Amniotic stem cell (primary cell): ENCODE measurements around the gene ZBTB20.

Source experiments
- DNase-seq: peaks from one replicate; lab custom pipeline; 2025; lab: John Stamatoyannopoulos, UW

The ZBTB20 gene

GRCh38 chr3:114867835-114868503 is 279.1 kb downstream of the ZBTB20 start:
- no peak for DNase-seq

DNA sequence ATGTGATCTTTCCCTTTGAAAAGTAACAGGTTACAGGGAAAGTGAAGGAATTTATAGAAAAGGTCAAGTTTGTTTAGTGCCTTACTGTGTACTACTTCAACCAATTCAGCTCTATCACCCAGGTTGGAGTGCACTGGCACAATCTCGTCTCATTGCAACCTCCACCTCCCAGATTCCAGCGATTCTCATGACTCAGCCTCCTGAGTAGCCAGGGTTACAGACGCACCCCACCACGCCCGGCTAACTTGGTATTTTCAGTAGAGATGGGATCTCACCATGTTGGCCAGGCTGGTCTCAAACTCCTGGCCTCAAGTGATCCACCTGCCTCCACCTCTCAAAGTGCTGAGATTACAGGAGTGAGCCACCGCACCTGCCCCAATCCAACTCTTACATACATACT is 279.7 kb downstream of the ZBTB20 start:
- no peak for DNase-seq

- DNase-seq: no peak
These were observed 280.7 kb downstream of the ZBTB20 start for GRCh38 chr3:114866430-114866829.

DNA sequence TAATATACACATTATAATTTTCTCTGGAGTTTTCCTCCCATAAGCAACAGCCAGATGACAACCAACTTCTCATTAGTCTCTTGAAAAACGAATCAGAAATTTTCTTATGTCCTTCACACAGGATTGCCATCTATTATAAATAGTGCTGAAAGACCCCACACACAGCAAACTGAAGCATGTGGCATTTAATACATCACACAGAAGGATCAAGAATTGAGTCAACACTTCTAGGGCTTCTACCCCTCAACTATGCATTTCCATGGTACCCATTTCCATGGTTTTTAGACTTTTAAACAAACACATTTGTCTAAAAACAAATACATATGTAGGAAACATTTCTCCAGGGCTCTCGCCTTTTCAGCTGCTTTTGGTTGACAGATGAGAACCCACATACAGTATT is 282.1 kb downstream of the ZBTB20 start:
- DNase-seq: no peak

GRCh38 chr3:114863848-114864247 is 283.2 kb downstream of the ZBTB20 start:
- DNase-seq: no peak

- DNase-seq: no peak
These were observed 285.4 kb downstream of the ZBTB20 start for GRCh38 chr3:114861666-114862065.

DNA sequence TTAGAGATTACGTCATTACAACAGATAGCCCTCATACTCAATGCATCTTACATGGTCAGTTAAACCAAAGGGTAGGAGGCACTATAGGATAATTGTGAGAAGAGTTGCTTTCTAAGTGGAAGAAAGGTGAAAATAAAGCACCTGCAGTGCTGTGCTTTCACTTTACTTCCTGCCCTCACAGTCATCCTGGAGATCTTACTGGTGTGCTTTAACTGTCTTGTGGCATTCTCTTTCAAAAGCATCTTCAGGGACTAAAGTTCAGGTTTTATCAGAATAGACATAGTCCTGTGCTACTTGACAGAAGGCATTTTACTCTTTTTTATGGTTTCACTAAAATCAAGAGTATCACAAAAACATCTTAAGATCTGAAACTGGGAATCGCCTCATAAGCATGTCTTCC is 286.6 kb downstream of the ZBTB20 start:
- no peak for DNase-seq

GRCh38 chr3:114858329-114858728 is 288.8 kb downstream of the ZBTB20 start:
- DNase-seq: no peak

DNA sequence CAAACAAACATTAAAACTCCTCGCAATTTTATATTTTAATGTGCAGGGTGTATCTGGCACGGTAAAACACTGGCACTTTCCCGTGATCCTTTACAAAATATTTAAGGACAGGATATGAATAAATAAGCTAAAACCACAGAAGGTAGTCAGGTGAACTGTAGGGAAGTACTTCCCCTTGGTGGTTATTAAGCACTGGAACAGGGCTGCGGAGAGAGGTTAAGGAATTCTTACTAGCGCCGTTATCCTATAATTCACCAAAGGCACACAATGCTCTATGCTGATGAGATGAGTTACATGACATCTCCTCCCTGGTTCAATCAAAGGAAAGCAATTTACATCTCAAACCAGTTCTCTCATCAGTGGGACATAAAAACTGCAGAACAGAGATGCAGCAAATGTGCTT is 289.8 kb downstream of the ZBTB20 start:
- DNase-seq: no peak

- DNase-seq: no peak
These were observed 290.3 kb downstream of the ZBTB20 start for GRCh38 chr3:114856835-114857234.

DNA sequence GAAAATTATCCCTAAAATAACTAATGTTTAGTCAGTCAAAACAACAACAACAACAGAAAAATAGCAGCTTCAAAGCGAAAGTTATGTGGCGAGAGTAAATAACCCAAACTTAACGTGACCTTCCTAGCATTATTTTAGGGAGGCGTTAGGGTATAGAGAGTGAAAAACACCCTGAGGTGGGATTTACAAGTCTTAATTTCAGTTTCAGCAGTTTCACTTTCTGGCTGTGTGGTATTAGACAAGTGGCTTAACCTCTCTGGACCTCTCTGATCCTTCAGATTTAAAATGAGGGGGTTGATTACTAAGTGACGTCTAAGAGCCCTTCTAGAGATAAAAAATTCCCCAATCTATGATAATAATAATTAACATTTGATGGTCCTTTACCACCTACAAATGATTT is 291.2 kb downstream of the ZBTB20 start:
- DNase-seq: no peak

GRCh38 chr3:114852966-114853365 is 294.1 kb downstream of the ZBTB20 start:
- DNase-seq: no peak

GRCh38 chr3:114850898-114851297 is 296.2 kb downstream of the ZBTB20 start:
- DNase-seq: no peak

DNA sequence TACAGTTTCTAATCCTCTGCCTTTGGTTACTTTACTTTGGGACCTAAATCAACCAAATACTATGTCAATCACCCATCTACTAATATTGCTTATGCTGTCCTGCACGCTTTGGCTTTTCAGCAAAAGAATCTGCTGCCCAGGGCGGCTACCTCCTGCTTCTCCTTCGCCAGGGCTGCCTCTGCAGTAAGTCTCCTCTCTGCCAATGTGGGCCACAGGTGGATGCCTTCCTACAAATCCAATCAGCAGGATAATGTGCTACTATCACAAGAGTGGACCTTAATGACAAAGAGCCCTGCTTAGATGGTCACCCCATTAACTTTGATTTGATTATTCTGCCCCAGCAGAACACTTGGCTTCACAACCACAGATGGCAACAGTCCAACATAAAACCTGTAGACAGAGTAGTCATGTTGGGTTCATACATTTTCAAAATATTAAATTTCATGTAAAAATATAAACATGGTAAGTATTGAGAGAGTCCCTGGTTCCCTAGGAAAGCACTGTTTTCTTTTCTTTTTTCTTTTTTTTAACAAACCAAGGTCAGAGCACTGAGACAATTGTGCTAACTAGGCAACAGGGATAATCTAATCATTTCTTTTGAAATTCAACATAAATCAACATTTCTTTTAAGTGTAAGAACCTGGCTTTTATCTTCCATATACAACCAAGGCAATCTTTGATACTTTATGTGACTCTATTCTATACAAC is 298.3 kb downstream of the ZBTB20 start:
- no peak for DNase-seq

GRCh38 chr3:114848082-114848481 is 299.0 kb downstream of the ZBTB20 start:
- no peak for DNase-seq

DNA sequence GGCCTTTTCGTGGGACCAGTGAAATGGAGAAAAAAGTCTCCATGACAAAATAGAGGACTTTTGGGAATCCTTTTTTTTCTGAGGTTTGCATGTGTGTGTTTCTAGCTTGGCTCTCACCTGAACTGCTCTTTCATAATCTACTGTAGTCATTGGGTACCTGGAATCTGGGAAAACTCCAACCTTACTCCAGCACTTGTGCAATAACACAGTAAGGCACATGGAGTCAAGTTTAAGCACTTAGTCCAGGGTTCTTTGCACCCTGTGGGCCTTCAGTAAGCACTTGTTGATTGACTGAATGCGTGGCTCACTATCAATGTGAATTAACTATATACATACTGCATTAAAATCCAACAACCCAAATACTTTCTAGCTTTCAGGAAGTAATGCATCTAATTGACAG is 299.5 kb downstream of the ZBTB20 start:
- DNase-seq: no peak

DNA sequence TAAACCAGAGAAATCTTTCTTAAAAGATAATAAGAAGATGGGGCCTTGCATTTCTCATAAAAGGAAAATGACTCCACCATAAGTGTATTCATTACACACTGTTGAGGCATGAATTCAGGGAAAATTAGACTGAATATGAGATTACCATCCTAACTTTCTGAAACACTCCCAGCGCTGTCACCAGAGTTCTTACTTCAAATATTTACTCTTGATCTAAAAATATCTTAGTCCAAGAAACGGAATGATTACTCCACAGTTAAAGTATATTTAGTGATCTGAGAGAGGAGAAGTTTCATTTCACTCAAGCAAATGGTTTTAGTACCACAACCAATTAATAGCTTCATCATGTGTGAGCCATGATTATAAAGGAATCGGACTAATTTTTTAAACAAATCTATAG is 300.3 kb downstream of the ZBTB20 start:
- no peak for DNase-seq

DNA sequence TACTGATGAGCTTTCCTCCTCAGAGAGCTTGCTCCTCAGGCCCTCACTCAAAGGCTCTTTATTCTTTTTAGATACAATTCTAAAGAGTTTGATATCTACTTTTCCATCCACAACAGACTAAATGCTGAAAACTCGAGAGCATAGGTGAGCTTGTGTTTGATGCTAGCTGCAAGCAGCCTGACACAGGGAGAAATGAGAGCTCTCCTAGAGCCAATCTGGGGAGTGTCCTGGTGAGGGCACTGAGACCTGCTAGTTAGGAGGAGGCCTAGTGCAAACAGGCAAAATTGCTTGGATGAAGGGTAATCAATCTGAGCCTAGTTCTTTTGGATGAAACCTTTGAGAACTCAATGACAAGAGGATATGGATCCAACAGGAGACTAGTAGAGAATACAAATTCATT is 300.8 kb downstream of the ZBTB20 start:
- no peak for DNase-seq

- DNase-seq: no peak
These were observed 305.6 kb downstream of the ZBTB20 start for GRCh38 chr3:114841515-114841914.

DNA sequence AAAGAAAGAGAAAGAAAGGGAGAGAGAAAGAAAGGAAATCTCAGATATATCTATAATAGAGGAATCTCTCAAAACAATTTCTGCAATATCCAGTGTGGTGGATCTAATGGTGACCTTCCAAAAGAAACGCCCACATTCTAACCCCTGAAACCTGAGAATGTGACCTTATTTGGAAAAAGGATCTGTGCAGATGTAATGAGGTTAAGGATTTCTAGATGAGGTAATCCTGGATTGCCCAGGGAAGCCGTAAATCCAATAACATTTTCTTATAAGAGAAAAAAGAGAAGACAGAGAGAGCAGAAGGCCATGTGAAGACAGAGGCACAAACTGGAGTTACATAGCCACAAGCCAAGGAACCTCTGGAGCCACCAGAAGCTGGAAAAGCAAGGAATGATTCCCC is 307.6 kb downstream of the ZBTB20 start:
- no peak for DNase-seq

- no peak for DNase-seq
These were observed 309.1 kb downstream of the ZBTB20 start for GRCh38 chr3:114838025-114838424.

DNA sequence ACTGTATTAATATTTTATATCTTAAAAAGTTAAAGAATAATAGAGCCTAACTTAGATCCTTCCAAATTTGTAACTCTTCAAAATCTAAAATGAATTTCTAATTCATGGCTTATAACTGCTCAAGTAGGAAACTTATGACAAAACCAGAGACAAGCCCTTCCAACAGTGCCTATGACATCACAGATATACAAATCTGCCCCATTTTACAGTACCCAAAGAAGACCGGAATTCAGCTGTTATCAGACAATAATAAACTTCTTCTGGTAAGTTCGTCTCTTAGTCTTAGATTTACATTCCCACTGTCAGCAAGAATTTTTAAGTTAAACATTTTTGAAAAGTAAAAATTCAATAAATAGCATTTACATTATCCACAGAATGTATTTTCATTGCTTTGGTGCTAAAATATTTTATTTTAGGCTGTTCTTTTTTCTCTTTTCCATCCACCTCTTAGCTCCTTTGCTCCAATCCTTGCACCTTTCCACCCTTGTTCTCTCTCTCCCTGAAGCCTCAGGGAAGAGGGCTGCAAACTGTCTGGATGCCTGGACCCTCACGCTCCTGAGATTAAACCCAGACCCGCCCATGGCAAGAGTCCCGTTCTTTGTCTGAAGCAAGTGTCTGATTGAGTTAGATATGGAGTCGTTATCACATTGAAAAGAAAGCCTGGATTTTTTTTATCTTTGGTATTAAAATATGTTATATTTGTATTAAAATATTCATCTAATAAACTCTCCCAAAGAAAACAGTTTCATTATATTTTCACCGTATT is 312.7 kb downstream of the ZBTB20 start:
- DNase-seq: no peak

DNA sequence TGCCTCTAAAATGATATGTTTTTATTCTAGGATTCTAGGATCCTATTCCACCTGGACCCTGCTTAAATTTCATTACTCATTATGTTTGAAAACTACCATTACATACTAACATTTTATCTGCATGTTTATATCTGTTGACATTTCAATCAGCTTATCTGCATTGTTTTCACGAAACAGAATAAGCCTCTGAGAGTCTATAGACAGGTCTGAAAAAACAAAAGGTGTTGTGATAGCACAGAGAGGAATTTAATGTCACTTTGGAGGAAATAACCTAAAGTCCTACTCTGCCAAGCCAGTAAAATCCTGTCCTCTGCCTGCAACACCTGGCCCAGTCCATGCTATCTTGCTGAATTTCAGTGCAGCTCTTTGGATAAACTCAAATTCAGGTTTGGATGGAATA is 315.2 kb downstream of the ZBTB20 start:
- no peak for DNase-seq
